ENCODE measurements around the gene CHRNB2.

DNA sequence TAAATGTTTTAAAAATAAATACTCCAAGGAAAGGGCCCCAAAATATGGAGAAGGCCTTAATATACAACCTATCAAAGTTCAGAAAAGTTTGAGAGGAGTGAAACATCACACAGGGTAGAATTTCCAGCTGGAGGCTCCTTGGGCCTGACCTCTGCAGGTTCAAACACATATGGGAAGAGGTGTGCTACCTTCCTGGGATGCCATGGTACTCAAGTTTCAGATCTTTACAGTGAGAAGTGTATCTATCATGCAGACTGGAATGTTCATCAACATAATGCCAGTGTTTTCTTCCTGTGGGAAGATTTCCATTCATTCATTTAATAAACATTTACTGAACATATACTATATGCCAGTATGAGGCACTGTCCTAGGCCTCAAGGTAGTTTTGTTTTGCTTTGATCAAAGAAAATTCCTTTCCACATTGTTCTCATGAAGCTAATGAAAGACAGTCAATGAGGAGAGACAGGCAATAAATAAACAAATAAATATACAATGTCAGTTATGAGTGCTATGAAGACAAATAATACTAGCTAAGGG, 55.0 kb downstream of the CHRNB2 start:
- no peak for TF ChIP-seq CTCF (conservative IDR thresholded peaks at IDR 0.05; ENCODE audit: low read depth, low read length)
- TF ChIP-seq EZH2 (IDR thresholded peaks at IDR 0.05; ENCODE audit: borderline replicate concordance, low read depth, low read length, poor library complexity, severe bottlenecking), result no peak

Data from A673 (cell line).